Right cardiac atrium (tissue), 5 donors: ENCODE results near the gene CACNA1B. TPM values are rescaled to one million over a fixed set of nuclear protein-coding genes. Genes with fewer than 3 reads are reported as not detected.

Experiments
- ATAC-seq, 2 donors: fragments of 200-7000 bp; cut with Tn5 transposase; one replicate each; pipeline versions ENCODE4 v1.8.0 to v1.9.1; 2020; ENCODE audit warnings: moderate library complexity in 2 of 2, mild to moderate bottlenecking in 1 of 2
- DNase-seq, 3 donors: peaks; one replicate each; pipeline ENCODE4 v3.0.0-alpha.2; 2020
- H3K27ac ChIP-seq: one replicate; pipeline ENCODE4 v1.5.1; 2013; ENCODE audit warnings: mild to moderate bottlenecking, low read length, control low read depth, moderate library complexity
- H3K27me3 ChIP-seq: one replicate; pipeline ENCODE4 v1.6.1; 2013; ENCODE audit not compliant: control insufficient read depth, insufficient read depth
- H3K4me1 ChIP-seq: one replicate; pipeline ENCODE4 v1.6.1; 2013; ENCODE audit warnings: low read length; ENCODE audit not compliant: control insufficient read depth, insufficient read depth
- H3K4me3 ChIP-seq: one replicate; pipeline ENCODE4 v1.5.1; 2013; ENCODE audit warnings: low read length, control low read depth
- H3K9me3 ChIP-seq: one replicate; pipeline ENCODE4 v1.6.1; 2013; ENCODE audit warnings: low read length; ENCODE audit not compliant: control insufficient read depth
- WGBS: extraction: QIAGEN DNeasy Blood & Tissue Kit; methylation state at CpG from one replicate; pipeline ENCODE4 v1.1.7; 2013; 5-methylcytosine and 5-hydroxymethylcytosine counted together
- intact Hi-C, 4 donors: fragments of 100-400 bp; cut with DNase I; formaldehyde crosslinking; loops; one replicate each; pipeline versions ENCODE4 v1.11.0 to v1.14.0; 2022 to 2023
- polyA plus RNA-seq: library from polyadenylated mRNA; stranded (reverse); fragments of 200-250 nt; gene quantifications from one replicate; pipeline ENCODE4 v1.2.3, GENCODE V29; 2013
- total RNA-seq, 4 donors: library from RNA; stranded (reverse); fragmentation: NEBNext Ultra II Directional; extraction: Animal tissue kit (Norgen Biotek cat#: 25700); gene quantifications; one replicate each; pipeline ENCODE4 v1.2.1, GENCODE V29; 2021
- donor health status: healthy with polysubstance abuse.
- donor health status: DM: no; HTN: yes; CAD: no.
- donor health status: DM: no; HTN: no; CAD: no.
- donor health status: DM: no; HTN: yes; CAD: no; lungs with severe emphysema.
- donor health status: DM: yes; HTN: yes; CAD: no.

The CACNA1B gene
- total and polyA plus RNA-seq, 5 donors: 0.05 to 0.44 (median 0.09) TPM

DNA sequence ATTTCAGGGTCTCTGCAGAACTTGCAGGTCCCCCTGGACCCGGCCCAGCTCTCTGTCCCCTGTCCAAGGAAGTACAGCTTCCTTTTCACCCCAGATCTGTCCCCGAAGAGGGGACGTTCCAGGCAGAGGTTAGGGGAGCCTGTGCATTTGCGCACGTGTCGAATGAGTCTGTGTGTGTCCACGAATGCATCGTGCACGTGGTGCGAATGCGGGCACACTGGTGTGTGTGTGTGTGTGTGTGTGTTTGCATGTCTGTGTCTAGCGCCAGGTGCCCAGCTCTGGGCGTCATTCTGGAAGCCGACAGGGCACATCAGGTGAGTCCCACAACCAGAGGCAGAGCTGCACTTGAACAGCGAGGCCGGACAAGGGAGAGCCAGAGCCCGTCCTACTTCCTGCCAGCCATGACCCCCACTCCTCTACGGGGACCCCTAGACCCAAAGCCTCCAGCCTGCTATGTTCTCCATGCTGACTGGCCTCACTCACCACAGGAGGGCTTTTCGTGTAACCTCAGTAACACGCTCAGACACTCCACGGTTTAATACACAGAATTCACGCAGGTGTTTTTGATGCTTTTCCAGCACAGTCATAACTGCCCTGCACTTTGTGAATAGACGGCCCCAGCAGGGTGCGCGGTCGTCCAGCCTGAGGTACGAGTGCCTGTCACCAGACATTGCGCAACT lies 41.3 kb upstream of the CACNA1B start:
- ATAC-seq (no peak), DNase-seq (peak in 1 of 3 donors; percentile 34)
- intact Hi-C loops: no loop called here
- WGBS: 92% methylated on average over 28 of the region's 28 CpGs
- no peaks in the 10 kb centered on the region for H3K9me3 ChIP-seq
- no peak overlapping the region for H3K4me3 ChIP-seq
- H3K27me3 ChIP-seq: no peaks in the 10 kb centered on the region
- H3K4me1 ChIP-seq: no peaks in the 10 kb centered on the region
- no peak overlapping the region for H3K27ac ChIP-seq

DNA sequence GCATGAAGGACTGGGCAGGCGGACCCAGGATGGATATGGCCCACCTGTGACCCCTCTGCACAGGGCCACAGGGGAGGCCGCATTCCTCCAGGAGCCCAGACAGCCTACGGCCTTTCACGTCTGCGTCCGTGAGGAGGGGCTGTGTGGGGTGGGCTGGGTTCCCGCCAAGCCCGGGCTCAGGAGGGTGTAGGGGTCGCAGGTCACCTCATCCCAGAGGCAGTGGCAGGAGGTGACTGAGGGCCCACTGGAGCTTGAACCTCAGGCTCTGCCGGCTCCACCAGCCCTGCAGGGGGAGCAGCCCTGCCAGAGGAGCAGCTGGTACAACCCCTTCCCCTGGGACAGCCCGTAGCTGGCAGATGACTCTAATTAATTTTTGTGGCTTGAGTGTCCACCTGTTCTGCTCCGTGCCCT lies 40.7 kb upstream of the CACNA1B start:
- Histone ChIP-seq H3K27me3 (no peaks in the 10 kb centered on the region), H3K9me3 (no peaks in the 10 kb centered on the region), H3K4me3 (no peak overlapping the region), H3K4me1 (no peaks in the 10 kb centered on the region), H3K27ac (no peak overlapping the region)
- ATAC-seq (peak in 1 of 2 donors; percentile 11), DNase-seq (peak in 1 of 3 donors; percentile 55)
- intact Hi-C loops: no loop called here
- WGBS: 76% methylated on average over 12 of the region's 12 CpGs

DNA sequence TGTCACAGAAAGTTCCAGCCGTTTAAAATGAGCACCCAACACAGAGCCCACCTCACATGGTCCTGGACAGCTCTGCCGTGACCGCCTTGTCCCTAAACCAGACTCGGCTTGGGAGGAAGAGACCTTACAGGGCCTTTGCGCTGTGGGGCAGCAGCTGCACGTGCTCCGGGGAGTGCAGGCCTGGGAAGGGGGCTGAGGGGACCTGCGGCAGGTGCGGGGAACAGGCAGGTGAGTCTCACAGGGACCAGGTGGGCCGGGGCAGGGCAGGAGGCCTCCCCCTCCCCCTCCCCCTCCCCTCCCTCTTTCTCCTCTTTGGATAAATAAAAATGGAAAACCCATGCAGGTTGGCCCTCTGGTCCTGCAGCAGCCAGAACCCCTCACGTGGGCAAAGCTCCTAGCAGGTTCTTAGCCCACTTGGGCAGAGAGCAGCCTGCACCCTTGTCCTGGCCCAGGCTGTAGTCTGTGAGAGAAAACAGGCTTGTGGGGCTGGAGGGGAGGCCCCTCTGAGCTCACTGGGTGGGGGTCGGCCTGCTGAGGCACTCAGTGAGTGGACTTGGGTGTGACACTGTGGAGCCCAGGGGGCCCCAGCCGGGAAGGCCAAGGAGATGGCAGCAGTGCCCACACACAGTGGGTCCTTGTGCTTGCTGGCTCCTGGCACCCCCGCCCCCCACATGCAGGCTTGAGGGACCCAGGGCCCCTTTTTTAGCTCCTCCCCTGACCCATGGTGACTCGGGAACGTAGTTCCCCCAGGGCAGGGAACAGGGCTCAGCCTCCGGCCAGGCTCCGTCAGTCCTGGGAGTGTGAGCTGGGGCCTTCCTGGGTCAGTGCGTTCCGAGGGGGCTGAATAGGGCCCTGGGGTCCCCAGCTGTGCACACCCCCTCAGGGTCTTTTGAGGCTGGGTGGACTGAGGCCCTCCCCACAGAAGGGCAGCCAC lies 40.0 kb upstream of the CACNA1B start:
- Histone ChIP-seq H3K4me3 (no peak overlapping the region), H3K9me3 (no peaks in the 10 kb centered on the region), H3K4me1 (no peaks in the 10 kb centered on the region), H3K27me3 (no peaks in the 10 kb centered on the region), H3K27ac (no peak overlapping the region)
- intact Hi-C loops: no loop called here
- DNase-seq (peak in 1 of 3 donors; percentile 39), ATAC-seq (peak in 1 of 2 donors; percentile 25)
- WGBS: 92% methylated on average over 20 of the region's 20 CpGs

DNA sequence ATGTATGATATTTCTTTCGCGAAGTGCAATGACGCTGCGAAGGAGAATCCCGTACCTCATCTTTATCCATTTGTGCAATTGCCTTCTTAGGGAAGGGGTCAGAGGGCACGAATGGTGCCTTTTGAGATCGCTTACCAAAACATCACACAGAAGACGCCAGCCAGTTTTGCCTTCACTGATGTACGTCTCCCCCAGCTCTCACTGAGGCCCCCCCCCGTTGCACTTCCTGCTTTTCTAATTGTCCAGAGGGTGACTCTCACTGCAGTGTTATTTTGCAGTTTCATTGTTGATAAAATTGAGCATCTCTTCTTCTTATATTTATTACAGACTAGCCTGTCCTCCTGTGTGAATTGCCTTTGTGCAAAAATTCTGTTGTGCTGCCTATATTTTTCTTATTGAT lies 39.0 kb upstream of the CACNA1B start:
- DNase-seq: no peak
- ATAC-seq: no peak
- Histone ChIP-seq H3K4me1 (no peaks in the 10 kb centered on the region), H3K4me3 (no peak overlapping the region), H3K9me3 (no peaks in the 10 kb centered on the region), H3K27ac (no peak overlapping the region), H3K27me3 (no peaks in the 10 kb centered on the region)
- WGBS: 94% methylated on average over 10 of the region's 10 CpGs
- intact Hi-C loops: no loop called here

DNA sequence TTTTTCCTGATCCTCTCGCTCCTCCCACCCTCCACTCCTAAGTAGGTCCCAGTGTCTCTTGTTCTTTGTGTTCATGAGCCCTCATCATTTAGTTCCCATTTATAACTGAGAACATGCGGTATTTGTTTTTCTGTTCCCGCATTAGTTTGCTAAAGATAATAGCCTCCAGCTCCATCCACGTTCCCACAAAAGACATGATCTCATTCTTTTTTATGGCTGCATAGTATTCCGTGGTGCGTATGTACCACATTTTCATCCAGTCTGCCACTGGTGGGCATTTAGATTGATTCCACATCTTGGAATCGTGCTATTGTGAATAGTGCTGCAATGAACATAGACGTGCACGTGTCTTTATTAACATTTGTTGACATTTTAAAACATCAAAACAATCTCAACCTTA lies 34.2 kb upstream of the CACNA1B start:
- WGBS: 90% methylated on average over 9 of the region's 9 CpGs
- DNase-seq: no peak
- Histone ChIP-seq H3K4me3 (no peak overlapping the region), H3K9me3 (no peaks in the 10 kb centered on the region), H3K27me3 (no peaks in the 10 kb centered on the region), H3K4me1 (no peaks in the 10 kb centered on the region), H3K27ac (no peak overlapping the region)
- intact Hi-C loops: no loop called here
- ATAC-seq: no peak

DNA sequence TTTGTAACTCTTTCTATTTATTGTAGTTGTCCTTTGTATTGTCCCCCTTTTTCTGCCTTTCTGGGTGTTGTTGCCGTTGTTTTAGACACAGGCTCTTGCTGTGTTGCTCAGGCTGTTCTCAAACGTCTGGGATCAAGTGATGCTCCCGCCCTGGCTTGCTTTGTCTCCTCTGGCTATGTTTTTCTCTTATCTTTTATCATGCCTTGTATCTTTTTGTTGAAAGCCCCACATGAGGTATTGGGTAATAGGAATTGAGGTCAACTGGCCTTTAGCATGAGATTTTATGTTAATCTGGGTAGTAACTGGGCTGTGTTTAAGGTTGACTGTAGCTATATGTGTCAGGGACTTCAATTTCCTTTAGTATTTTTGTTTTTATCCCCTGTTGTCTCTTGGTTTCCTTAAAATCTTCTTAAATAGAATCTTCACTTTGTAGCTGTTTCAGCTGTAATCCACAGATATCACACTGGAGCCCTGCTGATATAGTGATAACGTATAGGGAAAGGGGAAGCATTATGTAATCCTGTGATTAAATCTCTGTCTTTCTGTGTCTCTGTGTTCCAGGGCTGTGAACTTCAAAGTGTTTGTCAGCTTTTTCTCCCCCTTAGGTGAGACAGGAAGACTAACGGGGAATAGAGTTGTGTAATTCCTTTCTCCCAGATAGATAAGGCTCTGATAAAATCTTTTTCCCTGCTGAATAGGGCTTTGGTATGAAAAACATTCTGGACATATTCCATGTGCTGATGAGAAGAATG lies 25.9 kb upstream of the CACNA1B start:
- H3K4me3 ChIP-seq: no peak overlapping the region
- H3K27ac ChIP-seq: no peak overlapping the region
- H3K27me3 ChIP-seq: no peaks in the 10 kb centered on the region
- no peaks in the 10 kb centered on the region for H3K4me1 ChIP-seq
- WGBS: 58% methylated on average over 5 of the region's 5 CpGs
- DNase-seq (no peak), ATAC-seq (no peak)
- intact Hi-C loops: no loop called here
- peaks cover 2% of the 10 kb centered on the region for H3K9me3 ChIP-seq

DNA sequence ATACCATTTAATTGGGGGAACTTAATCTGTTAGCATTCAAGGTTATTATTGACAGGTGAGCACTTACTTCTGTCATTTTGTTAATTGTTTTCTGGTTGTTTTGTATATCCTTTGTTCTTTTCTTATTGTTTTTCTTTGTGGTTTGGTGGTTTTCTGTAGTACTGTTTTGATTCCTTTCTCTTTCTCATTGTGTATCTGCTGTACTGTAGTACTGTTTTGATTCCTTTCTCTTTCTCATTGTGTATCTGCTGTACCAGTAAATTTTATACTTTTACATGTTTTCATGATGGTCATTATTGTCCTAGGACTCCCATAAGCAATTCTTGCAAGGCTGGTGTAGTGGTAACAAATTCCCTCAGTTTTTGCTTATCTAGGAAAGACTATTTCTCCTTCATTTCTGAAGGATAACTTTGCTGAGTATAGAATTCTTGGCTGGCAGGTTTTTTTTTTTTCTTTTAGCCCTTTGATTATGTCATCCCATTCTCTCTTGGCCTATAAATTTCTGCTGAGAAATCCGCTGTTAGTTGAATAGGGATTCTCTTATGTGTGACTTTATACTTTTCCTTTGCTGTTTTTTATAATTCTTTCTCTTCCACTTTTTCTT lies 24.1 kb upstream of the CACNA1B start:
- 91% methylated on average over 1 of the region's 1 CpG for WGBS
- no peak for DNase-seq

DNA sequence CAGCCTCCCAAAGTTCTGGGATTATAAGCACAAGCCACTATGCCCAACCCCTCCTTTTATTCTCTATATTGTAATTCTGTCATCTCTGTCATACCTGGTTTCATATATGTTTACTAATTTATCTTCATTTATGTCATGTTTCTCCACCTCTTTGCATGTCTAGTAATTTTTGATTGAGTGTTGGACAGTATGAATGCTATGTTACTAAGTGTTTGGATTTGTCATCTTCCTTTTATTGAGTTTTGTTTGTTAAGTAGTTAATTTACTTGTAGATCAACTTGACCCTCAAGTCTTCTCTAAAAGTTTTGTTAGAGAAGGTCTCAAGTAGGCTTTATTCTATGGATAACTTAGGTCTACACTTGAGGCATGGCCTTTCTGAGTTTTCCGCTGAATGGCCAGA lies 17.2 kb upstream of the CACNA1B start:
- Histone ChIP-seq H3K27ac (no peak overlapping the region), H3K9me3 (peaks cover 2% of the 10 kb centered on the region), H3K4me1 (no peaks in the 10 kb centered on the region), H3K4me3 (no peak overlapping the region), H3K27me3 (no peaks in the 10 kb centered on the region)
- intact Hi-C loops: no loop called here
- 91% methylated on average over 1 of the region's 1 CpG for WGBS
- DNase-seq: no peak
- ATAC-seq: no peak

More for the DNA sequence above, 24.1 kb upstream of the CACNA1B start:
- Histone ChIP-seq H3K4me1 (no peaks in the 10 kb centered on the region), H3K27me3 (no peaks in the 10 kb centered on the region), H3K4me3 (no peak overlapping the region), H3K27ac (no peak overlapping the region), H3K9me3 (peaks cover 2% of the 10 kb centered on the region)
- intact Hi-C loops: no loop called here
- ATAC-seq: no peak

DNA sequence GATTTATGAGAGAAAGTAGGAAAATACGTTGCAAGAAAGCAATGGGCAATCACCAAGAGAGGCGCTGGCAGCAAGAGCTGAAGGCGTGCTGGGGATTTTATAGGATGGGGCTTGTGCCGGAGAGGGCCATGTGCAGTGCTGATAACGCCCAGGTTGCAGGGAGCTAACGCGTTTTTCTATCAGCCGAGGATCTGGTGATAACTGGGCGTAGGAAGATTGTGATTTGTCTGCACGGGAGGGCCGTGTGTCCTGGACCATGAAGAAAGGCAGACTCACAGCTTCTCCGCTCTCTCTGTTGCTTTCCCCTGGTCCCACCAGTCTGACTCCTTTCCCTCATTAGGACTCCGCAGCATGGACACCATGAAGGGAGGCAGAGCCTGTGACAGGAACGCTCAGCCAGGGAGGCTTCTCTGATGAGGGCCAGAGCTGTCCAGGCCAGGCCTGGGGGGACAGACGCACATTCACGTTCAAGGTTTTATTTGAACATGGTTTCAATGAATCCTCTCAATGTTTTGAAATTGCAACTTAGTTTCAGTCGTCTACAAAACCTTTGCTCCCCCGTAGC lies 11.9 kb upstream of the CACNA1B start:
- Histone ChIP-seq H3K4me3 (no peak overlapping the region), H3K27ac (no peak overlapping the region), H3K4me1 (no peaks in the 10 kb centered on the region), H3K9me3 (no peaks in the 10 kb centered on the region), H3K27me3 (no peaks in the 10 kb centered on the region)
- DNase-seq (no peak), ATAC-seq (no peak)
- 62% methylated on average over 18 of the region's 18 CpGs for WGBS
- intact Hi-C loops: no loop called here

DNA sequence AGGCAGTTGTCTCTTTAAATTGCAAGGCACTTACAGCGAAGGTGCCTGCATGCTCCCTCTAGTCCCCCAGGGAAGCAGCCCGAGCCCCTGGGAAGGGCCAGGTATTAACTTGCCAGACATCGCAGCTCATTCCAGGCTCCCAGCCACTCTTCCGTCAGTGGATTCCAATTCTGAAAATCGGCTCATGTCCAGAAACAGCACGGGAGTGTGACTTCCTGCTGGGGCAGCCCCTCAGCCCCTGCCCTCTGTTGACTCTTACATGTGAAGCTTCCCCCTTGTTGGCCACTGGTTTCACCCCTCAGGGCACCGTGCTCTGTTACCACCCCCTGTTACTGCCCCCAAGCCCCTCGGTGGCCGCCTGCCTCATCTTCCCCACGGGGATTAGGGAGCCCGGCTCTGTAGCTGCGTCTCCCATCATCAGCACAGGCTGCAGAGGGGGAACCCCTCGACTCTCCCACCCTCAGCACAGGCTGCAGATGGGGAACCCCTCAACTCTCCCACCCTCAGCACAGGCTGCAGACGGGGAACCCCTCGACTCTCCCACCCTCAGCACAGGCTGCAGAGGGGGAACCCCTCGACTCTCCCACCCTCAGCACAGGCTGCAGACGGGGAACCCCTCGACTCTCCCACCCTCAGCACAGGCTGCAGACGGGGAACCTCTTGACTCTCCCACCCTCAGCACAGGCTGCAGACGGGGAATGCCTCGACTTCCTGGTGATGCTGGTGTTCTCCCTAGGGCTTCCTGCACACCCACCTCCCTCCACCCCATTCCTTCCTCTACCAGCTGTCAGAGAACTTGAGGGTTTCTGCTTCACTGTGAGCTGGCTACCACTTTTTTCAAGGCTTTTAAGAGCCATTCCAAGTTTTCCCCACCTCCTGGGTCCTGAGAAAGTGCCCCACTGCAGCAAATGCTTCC lies 11.1 kb upstream of the CACNA1B start:
- intact Hi-C loops: no loop called here
- no peaks in the 10 kb centered on the region for H3K27me3 ChIP-seq
- H3K4me1 ChIP-seq: no peaks in the 10 kb centered on the region
- no peak for ATAC-seq
- H3K4me3 ChIP-seq: no peak overlapping the region
- 47% methylated on average over 21 of the region's 21 CpGs for WGBS
- H3K9me3 ChIP-seq: no peaks in the 10 kb centered on the region
- no peak overlapping the region for H3K27ac ChIP-seq
- DNase-seq: no peak
